A549 (cell line): ENCODE results near the gene NELFB. TPM values are rescaled to one million over a fixed set of nuclear protein-coding genes. Genes with fewer than 3 reads are reported as not detected.
A peak's percentile ranks its signal among the peaks of the same experiment; 100 is the strongest.

Source experiments
- ATAC-seq, 2 experiments: fragments of 200-7000 bp in 1 of 2; fragments of >200 bp in 1 of 2; cut with Nextera tagmentation in 1 of 2; cut with Tn5 transposase in 1 of 2; 3 replicates each; pipeline versions ENCODE4 v1.8.0 to v1.9.1; 2018 to 2020; ENCODE audit warnings: mild to moderate bottlenecking in 1 of 2, moderate library complexity in 1 of 2
- CTCF ChIA-PET: fragments of 300-600 bp; sonication (Branson Sonifier 250); formaldehyde crosslinking; extraction: SDS; loops from one replicate; lab custom pipeline; 2021; ENCODE audit warnings: antibody characterized with exemption, inconsistent platforms; lab: Yijun Ruan, JAX
- POLR2A ChIA-PET: fragments of 350-600 bp; formaldehyde crosslinking; extraction: SDS; loops from one replicate; lab custom pipeline; 2021; ENCODE audit warnings: antibody characterized with exemption, inconsistent platforms; lab: Yijun Ruan, JAX
- DNase-seq, 2 experiments: peaks; one replicate each; pipeline versions ENCODE4 v3.0.0 to v3.0.0-alpha.2; 2011 to 2016; ENCODE audit warnings: low read depth in 1 of 2, low spot score in 1 of 2
- FAIRE-seq: peaks from 2 replicates; lab custom pipeline; 2011; peaks lifted over from hg19 to GRCh38; lab: Jason Lieb, UNC
- H3K27ac ChIP-seq, 2 experiments: fragments of >200 bp; sonication (Bioruptor Twin); formaldehyde crosslinking; 3 replicates each; pipeline ENCODE4 v1.5.1; 2016 to 2017
- H3K4me1 ChIP-seq: fragments of >200 bp; sonication (Bioruptor Twin); formaldehyde crosslinking; 3 replicates; pipeline ENCODE4 v1.6.1; 2016
- H3K4me2 ChIP-seq: fragments of >200 bp; sonication (Bioruptor Twin); formaldehyde crosslinking; 3 replicates; pipeline ENCODE4 v1.6.1; 2016
- H3K4me3 ChIP-seq: fragments of >200 bp; sonication (Bioruptor Twin); formaldehyde crosslinking; 3 replicates; pipeline ENCODE4 v1.5.1; 2016
- H3K9me3 ChIP-seq: fragments of >200 bp; sonication (Bioruptor Twin); formaldehyde crosslinking; 3 replicates; pipeline ENCODE4 v1.6.1; 2016
- BCL3 ChIP-seq: fragments of >200 bp; sonication (Bioruptor Twin); formaldehyde crosslinking; IDR thresholded peaks from 3 replicates; pipeline ENCODE4 v1.6.1; 2016
- BHLHE40 ChIP-seq: IDR thresholded peaks from 2 replicates; pipeline ENCODE4 v1.6.1; 2012; ENCODE audit warnings: low read depth, low read length, inconsistent platforms
- CHD4 ChIP-seq: fragments of 200-600 bp; sonication (generic); IDR thresholded peaks from 2 replicates; pipeline ENCODE4 v1.6.1; 2016; ENCODE audit warnings: antibody characterized with exemption, mild to moderate bottlenecking, borderline replicate concordance
- CTCF ChIP-seq: fragments of >200 bp; sonication (Bioruptor Twin); formaldehyde crosslinking; IDR thresholded peaks from 3 replicates; pipeline ENCODE4 v1.5.1; 2016
- E2F6 ChIP-seq: IDR thresholded peaks from 2 replicates; pipeline ENCODE4 v1.6.1; 2012; ENCODE audit warnings: low read depth, borderline replicate concordance
- EHF ChIP-seq: fragments of 250-450 bp; sonication (Bioruptor Pico); IDR thresholded peaks from 2 replicates; pipeline ENCODE4 v1.5.0; 2020; ENCODE audit warnings: mild to moderate bottlenecking
- EP300 ChIP-seq, 2 experiments: fragments of >200 bp; sonication (Bioruptor Twin); formaldehyde crosslinking; IDR thresholded peaks; 2 replicates in 1 of 2; 3 replicates in 1 of 2; pipeline ENCODE4 v1.6.1; 2016 to 2017
- FOSL2 ChIP-seq, 2 experiments: fragments of 450-650 bp in 1 of 2; fragments of >200 bp in 1 of 2; sonication (Bioruptor Twin) in 1 of 2; formaldehyde crosslinking; IDR thresholded peaks; 2 replicates each; pipeline versions ENCODE4 v1.5.0 to v1.6.1; 2016 to 2020; ENCODE audit warnings: mild to moderate bottlenecking in 1 of 2, moderate library complexity in 1 of 2
- FOXS1 ChIP-seq: fragments of 250-450 bp; sonication (Bioruptor Pico); IDR thresholded peaks from 2 replicates; pipeline ENCODE4 v1.5.0; 2020; ENCODE audit warnings: mild to moderate bottlenecking, moderate library complexity
- HDAC2 ChIP-seq: fragments of 200-600 bp; sonication (generic); IDR thresholded peaks from 2 replicates; pipeline ENCODE4 v1.6.1; 2016
- HES2 ChIP-seq: fragments of >200 bp; sonication (Bioruptor Twin); formaldehyde crosslinking; IDR thresholded peaks from 2 replicates; pipeline ENCODE4 v1.6.1; 2016
- HEYL ChIP-seq: fragments of 250-450 bp; sonication (Bioruptor Pico); IDR thresholded peaks from 2 replicates; pipeline ENCODE4 v1.8.0; 2021; ENCODE audit warnings: mild to moderate bottlenecking, moderate library complexity
- HOXA7 ChIP-seq: fragments of 250-450 bp; sonication (Bioruptor Pico); IDR thresholded peaks from 2 replicates; pipeline ENCODE4 v1.5.0; 2020; ENCODE audit warnings: mild to moderate bottlenecking, moderate library complexity
- HOXB5 ChIP-seq: fragments of 250-450 bp; sonication (Bioruptor Pico); IDR thresholded peaks from 2 replicates; pipeline ENCODE4 v1.5.0; 2020; ENCODE audit warnings: mild to moderate bottlenecking, moderate library complexity
- JUN ChIP-seq, 2 experiments: fragments of >200 bp; sonication (Bioruptor Twin); formaldehyde crosslinking; IDR thresholded peaks; 2 replicates in 1 of 2; 3 replicates in 1 of 2; pipeline ENCODE4 v1.6.1; 2016 to 2017
- KDM5A ChIP-seq: fragments of 200-600 bp; sonication (generic); IDR thresholded peaks from 2 replicates; pipeline ENCODE4 v1.6.1; 2016; ENCODE audit warnings: antibody characterized with exemption, mild to moderate bottlenecking
- MAFK ChIP-seq: fragments of 450-650 bp; IDR thresholded peaks from 2 replicates; pipeline ENCODE4 v1.6.1; 2014; ENCODE audit not compliant: partially characterized antibody
- MYC ChIP-seq: IDR thresholded peaks from 2 replicates; pipeline ENCODE4 v1.6.1; 2012; ENCODE audit warnings: mild to moderate bottlenecking, inconsistent platforms, low read length, improper control_type of control experiment, borderline replicate concordance
- NR3C1 ChIP-seq: fragments of >200 bp; sonication (Bioruptor Twin); formaldehyde crosslinking; IDR thresholded peaks from 3 replicates; pipeline ENCODE4 v1.6.1; 2017
- PHF8 ChIP-seq: fragments of 200-600 bp; sonication (generic); IDR thresholded peaks from 2 replicates; pipeline ENCODE4 v1.6.1; 2016; ENCODE audit warnings: low read depth, mild to moderate bottlenecking, antibody characterized with exemption, moderate library complexity, borderline replicate concordance
- POLR2A ChIP-seq: IDR thresholded peaks from 2 replicates; pipeline ENCODE4 v1.6.1; 2012; ENCODE audit warnings: mild to moderate bottlenecking, low read length
- POLR2AphosphoS2 ChIP-seq: conservative IDR thresholded peaks from 2 replicates; pipeline ENCODE4 v1.6.1; 2012; ENCODE audit warnings: low read length, improper control_type of control experiment, inconsistent platforms
- RAD21 ChIP-seq, 2 experiments: fragments of >200 bp in 1 of 2; sonication (Bioruptor Twin) in 1 of 2; formaldehyde crosslinking in 1 of 2; IDR thresholded peaks in 1 of 2; conservative IDR thresholded peaks in 1 of 2; 2 replicates in 1 of 2; 3 replicates in 1 of 2; pipeline ENCODE4 v1.6.1; 2012 to 2018; ENCODE audit warnings: inconsistent platforms in 1 of 2
- RARB ChIP-seq: fragments of 250-450 bp; sonication (Bioruptor Pico); IDR thresholded peaks from 2 replicates; pipeline ENCODE4 v1.8.0; 2021; ENCODE audit warnings: mild to moderate bottlenecking, moderate library complexity
- RCOR1 ChIP-seq: fragments of 150-350 bp; IDR thresholded peaks from 2 replicates; pipeline ENCODE4 v1.6.1; 2014; ENCODE audit warnings: antibody characterized with exemption, low read length, low read depth
- RFX5 ChIP-seq: fragments of 450-650 bp; IDR thresholded peaks from 2 replicates; pipeline ENCODE4 v1.7.1; 2014; ENCODE audit warnings: antibody characterized with exemption, mild to moderate bottlenecking, moderate library complexity
- RNF2 ChIP-seq: fragments of 200-600 bp; sonication (generic); IDR thresholded peaks from 2 replicates; pipeline ENCODE4 v1.6.1; 2016; ENCODE audit warnings: low read depth, mild to moderate bottlenecking, antibody characterized with exemption, moderate library complexity, borderline replicate concordance
- TFCP2L1 ChIP-seq: fragments of 250-450 bp; sonication (Bioruptor Pico); IDR thresholded peaks from 2 replicates; pipeline ENCODE4 v1.5.0; 2021; ENCODE audit warnings: mild to moderate bottlenecking
- ZC3H11A ChIP-seq: fragments of 450-650 bp; IDR thresholded peaks from 2 replicates; pipeline ENCODE4 v1.6.1; 2014; ENCODE audit warnings: antibody characterized with exemption, mild to moderate bottlenecking
- ZFP36 ChIP-seq: fragments of 450-650 bp; IDR thresholded peaks from 2 replicates; pipeline ENCODE4 v1.6.1; 2014; ENCODE audit warnings: borderline replicate concordance; ENCODE audit not compliant: partially characterized antibody
- ZNF302 ChIP-seq: fragments of 250-450 bp; sonication (Bioruptor Pico); IDR thresholded peaks from 2 replicates; pipeline ENCODE4 v1.9.0; 2021; ENCODE audit warnings: inconsistent platforms, mild to moderate bottlenecking, moderate library complexity
- WGBS: methylation state at CpG from one replicate; pipeline ENCODE4 v1.1.6; 2017; ENCODE audit errors: missing lambda C conversion rate; 5-methylcytosine and 5-hydroxymethylcytosine counted together
- polyA minus RNA-seq: library from RNA; depleted of rRNA, polyadenylated mRNA; stranded (reverse); fragments of >200 nt; gene quantifications from 2 replicates; pipeline ENCODE4 v1.2.3, GENCODE V29; 2011; rRNA and poly(A)+ RNA removed
- polyA plus RNA-seq, 4 experiments: library from polyadenylated mRNA; depleted of rRNA in 3 of 4; stranded (reverse); fragments of >200 nt; fragmentation: RNase III in 1 of 4; extraction: RNeasy Plus Mini Kit Qiagen cat#74134 plus additional on column Dnase treatment in 1 of 4; gene quantifications; 2 replicates in 3 of 4; 3 replicates in 1 of 4; pipeline ENCODE4 v1.2.3, GENCODE V29; 2011 to 2017
- TF ChIP-seq, protein P1 (sequence below): fragments of 450-650 bp; IDR thresholded peaks from 2 replicates; pipeline ENCODE4 v1.6.1; 2014; ENCODE audit warnings: antibody characterized with exemption
- TF ChIP-seq, protein P2 (sequence below): IDR thresholded peaks from 2 replicates; pipeline ENCODE4 v1.6.1; 2012
- TF ChIP-seq, protein P3 (sequence below): IDR thresholded peaks from 2 replicates; pipeline ENCODE4 v1.6.1; 2012

The NELFB gene
- 31.8 and 33.8 TPM in 2 replicates for polyA plus RNA-seq (2011; rRNA removed)
- polyA plus RNA-seq (2012; cell fraction: cytosol; rRNA removed) = 81.9 and 98.3 TPM in 2 replicates
- 92.5 and 112 TPM in 2 replicates for polyA plus RNA-seq (2012; cell fraction: nucleus; rRNA removed)
- polyA plus RNA-seq (2017; fragmentation: RNase III; extraction: RNeasy Plus Mini Kit Qiagen cat#74134 plus additional on column Dnase treatment) = 44.4 to 46.3 TPM (median 45.3 TPM) in 3 replicates
- polyA minus RNA-seq = 23.6 and 32.9 TPM in 2 replicates

DNA sequence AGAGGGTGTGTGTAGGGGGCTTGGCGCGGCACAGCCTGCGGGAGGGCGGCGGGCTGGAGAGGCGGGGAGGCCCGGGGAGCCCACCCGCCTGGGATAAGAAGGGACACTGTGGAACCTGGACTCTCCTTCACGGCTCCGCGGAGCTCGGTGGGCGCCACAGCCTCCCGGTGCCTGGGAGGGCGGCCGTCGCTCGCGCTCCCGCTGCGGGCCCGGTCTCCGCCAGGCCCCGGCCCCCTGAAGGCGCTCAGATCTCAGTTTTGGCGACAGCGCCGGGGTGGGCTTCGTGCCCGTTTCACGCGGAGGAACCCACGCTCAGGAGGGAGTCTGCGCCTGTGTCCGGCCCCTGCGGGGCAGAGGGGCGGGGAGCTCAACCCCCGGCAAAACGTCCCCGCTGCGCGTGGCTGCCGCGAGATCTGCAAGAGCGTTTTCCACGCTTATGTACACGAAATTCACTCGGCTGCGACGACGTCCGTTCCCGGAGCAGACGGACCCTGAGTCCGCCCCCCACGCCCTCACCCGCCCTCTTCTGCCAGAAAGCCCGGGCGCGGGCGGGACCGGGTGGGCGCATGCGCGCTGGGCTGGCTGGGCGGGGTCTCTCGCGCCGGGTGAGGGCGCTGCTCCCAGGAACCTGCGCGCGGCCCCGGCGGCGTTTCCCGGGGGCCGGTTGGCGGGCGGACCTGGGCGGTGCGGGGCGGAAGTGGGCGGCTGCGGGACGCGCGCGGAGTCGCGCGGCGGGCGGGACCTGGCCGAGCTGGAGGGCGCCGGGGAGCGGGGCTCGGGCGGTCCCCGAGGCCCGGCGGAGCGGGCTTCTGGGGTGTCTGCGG, at the start of gene NELFB:
Gene NELFB (plus strand): TSS at position 704 of the 824 bp plus-strand sequence.
- WGBS = 3% methylated on average over 31 of the region's 105 CpGs
- peak; percentile 71 to 83 for ATAC-seq
- Histone ChIP-seq H3K4me3 (peak within 1 kb of the TSS; percentile 93), H3K4me1 (peaks cover 20% of the 10 kb centered on the region)
- TF ChIP-seq BHLHE40 = no peak
- TF ChIP-seq HDAC2 = no peak
- TF ChIP-seq HOXB5 (CRISPR knock-in tag) = peak; percentile 28; the same call in 1 of the 2 replicates
- TF ChIP-seq, protein P1, sequence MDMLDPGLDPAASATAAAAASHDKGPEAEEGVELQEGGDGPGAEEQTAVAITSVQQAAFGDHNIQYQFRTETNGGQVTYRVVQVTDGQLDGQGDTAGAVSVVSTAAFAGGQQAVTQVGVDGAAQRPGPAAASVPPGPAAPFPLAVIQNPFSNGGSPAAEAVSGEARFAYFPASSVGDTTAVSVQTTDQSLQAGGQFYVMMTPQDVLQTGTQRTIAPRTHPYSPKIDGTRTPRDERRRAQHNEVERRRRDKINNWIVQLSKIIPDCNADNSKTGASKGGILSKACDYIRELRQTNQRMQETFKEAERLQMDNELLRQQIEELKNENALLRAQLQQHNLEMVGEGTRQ = no peak
- TF ChIP-seq RNF2 = no peak
- TF ChIP-seq, protein P2, sequence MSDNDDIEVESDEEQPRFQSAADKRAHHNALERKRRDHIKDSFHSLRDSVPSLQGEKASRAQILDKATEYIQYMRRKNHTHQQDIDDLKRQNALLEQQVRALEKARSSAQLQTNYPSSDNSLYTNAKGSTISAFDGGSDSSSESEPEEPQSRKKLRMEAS = peak; percentile 75; the same call in 1 of the 2 replicates
- peak; percentile 75; the same call in 2 of the 3 replicates for TF ChIP-seq BCL3
- peak; percentile 85 to 96 for TF ChIP-seq JUN (IDR thresholded peaks at IDR 0.05)
- no peak for TF ChIP-seq RCOR1
- TF ChIP-seq CHD4 = no peak
- no peak for TF ChIP-seq HOXA7 (CRISPR knock-in tag)
- 0 out of 2 replicates have a peak, but pooled peaks have one; percentile 23 for TF ChIP-seq RFX5
- no peak for TF ChIP-seq MAFK
- TF ChIP-seq NR3C1 = no peak
- no peak for TF ChIP-seq RAD21 (conservative IDR thresholded peaks at IDR 0.05 in 1 of 2, IDR thresholded peaks at IDR 0.05 in 1 of 2)
- no peak for TF ChIP-seq ZNF302
- no peak for TF ChIP-seq TFCP2L1 (CRISPR knock-in tag)
- TF ChIP-seq EHF (CRISPR knock-in tag) = no peak
- TF ChIP-seq HES2 = no peak
- TF ChIP-seq, protein P3, sequence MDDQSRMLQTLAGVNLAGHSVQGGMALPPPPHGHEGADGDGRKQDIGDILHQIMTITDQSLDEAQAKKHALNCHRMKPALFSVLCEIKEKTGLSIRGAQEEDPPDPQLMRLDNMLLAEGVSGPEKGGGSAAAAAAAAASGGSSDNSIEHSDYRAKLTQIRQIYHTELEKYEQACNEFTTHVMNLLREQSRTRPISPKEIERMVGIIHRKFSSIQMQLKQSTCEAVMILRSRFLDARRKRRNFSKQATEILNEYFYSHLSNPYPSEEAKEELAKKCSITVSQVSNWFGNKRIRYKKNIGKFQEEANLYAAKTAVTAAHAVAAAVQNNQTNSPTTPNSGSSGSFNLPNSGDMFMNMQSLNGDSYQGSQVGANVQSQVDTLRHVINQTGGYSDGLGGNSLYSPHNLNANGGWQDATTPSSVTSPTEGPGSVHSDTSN = peak; percentile 47; the same call in 1 of the 2 replicates
- TF ChIP-seq PHF8 = 0 out of 2 replicates have a peak, but pooled peaks have one; percentile 34
- TF ChIP-seq ZFP36 = no peak
- TF ChIP-seq E2F6 = peak; percentile 76
- no peak for TF ChIP-seq KDM5A
- TF ChIP-seq FOSL2 (IDR thresholded peaks at IDR 0.05) = no peak
- peak; percentile 19; the same call in 1 of the 2 replicates for TF ChIP-seq FOSL2 (CRISPR knock-in tag; IDR thresholded peaks at IDR 0.05)
- TF ChIP-seq FOXS1 (CRISPR knock-in tag) = no peak
- TF ChIP-seq POLR2A = peak; percentile 90
- TF ChIP-seq ZC3H11A = no peak
- 0 out of 2 replicates have a peak, but pooled peaks have one; percentile 46 for TF ChIP-seq MYC
- TF ChIP-seq HEYL (CRISPR knock-in tag) = no peak
- TF ChIP-seq CTCF = no peak
- TF ChIP-seq RARB (CRISPR knock-in tag) = no peak
- 0 out of 5 replicates have a peak, but pooled peaks of 1 of the 2 experiments have one; percentile 36 for TF ChIP-seq EP300 (IDR thresholded peaks at IDR 0.05)
- no peak for TF ChIP-seq POLR2AphosphoS2
- TF ChIP-seq, all 56 proteins: peak for 12
- H3K9me3 ChIP-seq = no peaks in the 10 kb centered on the region
- FAIRE-seq (no peak), DNase-seq (peak; percentile 83 to 98)
- peak within 1 kb of the TSS; percentile 90 to 98 for H3K27ac ChIP-seq
- peak within 1 kb of the TSS; percentile 100 for H3K4me2 ChIP-seq
- CTCF ChIA-PET = interaction anchor here (0.8 to 17.1 kb wide), 9 partner anchors 12 to 226 kb away, joined by 3 to 236 read pairs (median 4); partner anchors contain the start of genes NRARP, RNF224 and TUBB4B
- POLR2A ChIA-PET = interaction anchor here (0.7 to 4.7 kb wide), 4 partner anchors 10 to 104 kb away, joined by 3 to 97 read pairs (median 4); partner anchors contain the start of genes TPRN and TUBB4B
